Loucy (cell line): ENCODE data around the gene PIK3R5.

Experiments
- EZH2phosphoT487 ChIP-seq: fragments of 200-600 bp; IDR thresholded peaks from 2 replicates; pipeline ENCODE4 v1.6.1; 2018; ENCODE audit warnings: antibody characterized with exemption, mild to moderate bottlenecking, moderate library complexity, borderline replicate concordance
- TF ChIP-seq, protein P1 (sequence below): fragments of 200-600 bp; sonication (generic); conservative IDR thresholded peaks from 2 replicates; pipeline ENCODE4 v1.5.1; 2014; ENCODE audit warnings: mild to moderate bottlenecking, antibody characterized with exemption, low read length

GRCh38 chr17:8883353-8883752, 82.2 kb downstream of the PIK3R5 start:
- TF ChIP-seq, protein P1, sequence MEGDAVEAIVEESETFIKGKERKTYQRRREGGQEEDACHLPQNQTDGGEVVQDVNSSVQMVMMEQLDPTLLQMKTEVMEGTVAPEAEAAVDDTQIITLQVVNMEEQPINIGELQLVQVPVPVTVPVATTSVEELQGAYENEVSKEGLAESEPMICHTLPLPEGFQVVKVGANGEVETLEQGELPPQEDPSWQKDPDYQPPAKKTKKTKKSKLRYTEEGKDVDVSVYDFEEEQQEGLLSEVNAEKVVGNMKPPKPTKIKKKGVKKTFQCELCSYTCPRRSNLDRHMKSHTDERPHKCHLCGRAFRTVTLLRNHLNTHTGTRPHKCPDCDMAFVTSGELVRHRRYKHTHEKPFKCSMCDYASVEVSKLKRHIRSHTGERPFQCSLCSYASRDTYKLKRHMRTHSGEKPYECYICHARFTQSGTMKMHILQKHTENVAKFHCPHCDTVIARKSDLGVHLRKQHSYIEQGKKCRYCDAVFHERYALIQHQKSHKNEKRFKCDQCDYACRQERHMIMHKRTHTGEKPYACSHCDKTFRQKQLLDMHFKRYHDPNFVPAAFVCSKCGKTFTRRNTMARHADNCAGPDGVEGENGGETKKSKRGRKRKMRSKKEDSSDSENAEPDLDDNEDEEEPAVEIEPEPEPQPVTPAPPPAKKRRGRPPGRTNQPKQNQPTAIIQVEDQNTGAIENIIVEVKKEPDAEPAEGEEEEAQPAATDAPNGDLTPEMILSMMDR: no peak
- TF ChIP-seq EZH2phosphoT487: no peak
